K562 (cell line): ENCODE measurements around the gene MPI. TPM values are rescaled to one million over a fixed set of nuclear protein-coding genes. Genes with fewer than 3 reads are reported as not detected.

ENCODE experiments used
- ATF3 ChIP-seq, 2 experiments: fragments of 450-650 bp in 1 of 2; sonication (generic) in 1 of 2; formaldehyde crosslinking in 1 of 2; IDR thresholded peaks in 1 of 2; conservative IDR thresholded peaks in 1 of 2; 2 replicates each; pipeline versions ENCODE4 v1.6.1 to v1.8.1; 2016 to 2023; ENCODE audit warnings: mild to moderate bottlenecking in 2 of 2, moderate library complexity in 2 of 2, inconsistent platforms in 1 of 2, missing genetic modification reagents in 1 of 2
- BCL6 ChIP-seq: fragments of 250-450 bp; sonication (Bioruptor Pico); IDR thresholded peaks from 2 replicates; pipeline ENCODE4 v1.4.0; 2020
- FOXA1 ChIP-seq: fragments of 450-650 bp; IDR thresholded peaks from 2 replicates; pipeline ENCODE4 v1.6.1; 2016; ENCODE audit warnings: mild to moderate bottlenecking, borderline replicate concordance
- HNRNPL ChIP-seq: fragments of 200-400 bp; formaldehyde crosslinking; IDR thresholded peaks from 2 replicates; pipeline ENCODE4 v1.6.1; 2017; ENCODE audit warnings: low read depth, mild to moderate bottlenecking, low read length
- NRF1 ChIP-seq, 2 experiments: fragments of 450-650 bp; IDR thresholded peaks in 1 of 2; conservative IDR thresholded peaks in 1 of 2; 2 replicates each; pipeline ENCODE4 v1.6.1; 2014; ENCODE audit warnings: mild to moderate bottlenecking in 2 of 2
- PCBP1 ChIP-seq: fragments of 200-400 bp; formaldehyde crosslinking; IDR thresholded peaks from 2 replicates; pipeline ENCODE4 v1.6.1; 2018; ENCODE audit warnings: mild to moderate bottlenecking, low read depth, low read length; ENCODE audit not compliant: poor library complexity, severe bottlenecking
- RAD21 ChIP-seq, 2 experiments: fragments of 250-450 bp in 1 of 2; fragments of 450-650 bp in 1 of 2; sonication (Bioruptor Pico) in 1 of 2; formaldehyde crosslinking in 1 of 2; IDR thresholded peaks in 1 of 2; conservative IDR thresholded peaks in 1 of 2; 2 replicates each; pipeline versions ENCODE4 v1.4.0 to v1.8.0; 2020 to 2022; ENCODE audit warnings: mild to moderate bottlenecking in 2 of 2, moderate library complexity in 1 of 2
- SIN3A ChIP-seq, 2 experiments: fragments of 150-350 bp in 1 of 2; IDR thresholded peaks; 2 replicates each; pipeline ENCODE4 v1.6.1; 2011 to 2016; ENCODE audit warnings: borderline replicate concordance in 2 of 2, low read depth in 2 of 2, low read length in 2 of 2, mild to moderate bottlenecking in 2 of 2, moderate library complexity in 2 of 2; ENCODE audit not compliant: control insufficient read depth in 1 of 2
- SIN3B ChIP-seq: fragments of 450-650 bp; IDR thresholded peaks from 2 replicates; pipeline ENCODE4 v1.6.1; 2017; ENCODE audit warnings: low read depth, mild to moderate bottlenecking, moderate library complexity
- ZKSCAN1 ChIP-seq: fragments of 150-350 bp; IDR thresholded peaks from 2 replicates; pipeline ENCODE4 v1.6.1; 2016; ENCODE audit warnings: low read depth, low read length
- ZNF764 ChIP-seq: fragments of 250-450 bp; sonication (Bioruptor Pico); IDR thresholded peaks from 2 replicates; pipeline ENCODE4 v1.4.0; 2020; ENCODE audit warnings: low read depth, mild to moderate bottlenecking, moderate library complexity
- ZSCAN32 ChIP-seq: fragments of 450-650 bp; formaldehyde crosslinking; IDR thresholded peaks from 2 replicates; pipeline ENCODE4 v1.4.0; 2020; ENCODE audit warnings: mild to moderate bottlenecking, moderate library complexity
- polyA plus RNA-seq, 8 experiments: library from polyadenylated mRNA; depleted of rRNA in 4 of 8; stranded (reverse) in 5 of 8; unstranded in 3 of 8; fragments of >200 nt; fragmentation: Nextera tagmentation in 2 of 8; fragmentation: Illumina TruSeq in 1 of 8; extraction: Ambion mirVana in 2 of 8; extraction: Trizol in 1 of 8; gene quantifications; 2 replicates each; pipeline versions ENCODE4 v1.2.1 to v1.2.3, GENCODE V29; 2011 to 2014; ENCODE audit warnings: inconsistent platforms in 1 of 8, missing spikeins in 1 of 8
- total RNA-seq, 7 experiments: library from RNA; depleted of rRNA in 6 of 7; stranded (reverse); fragments of >200 nt in 6 of 7; fragmentation: Illumina TruSeq in 2 of 7; extraction: Trizol in 2 of 7; gene quantifications; 2 replicates each; pipeline versions ENCODE4 v1.2.1 to v1.2.3, GENCODE V29; 2011 to 2021; ENCODE audit warnings: low replicate concordance in 1 of 7
- TF ChIP-seq, protein P1 (sequence below): fragments of 450-650 bp; IDR thresholded peaks from 2 replicates; pipeline ENCODE4 v1.6.1; 2017; ENCODE audit warnings: mild to moderate bottlenecking, moderate library complexity
- TF ChIP-seq, protein P2 (sequence below): fragments of 150-350 bp; IDR thresholded peaks from 2 replicates; pipeline ENCODE4 v1.6.1; 2014; ENCODE audit warnings: low read depth, mild to moderate bottlenecking, low read length, borderline replicate concordance
- TF ChIP-seq, protein P3 (sequence below): fragments of 450-650 bp; formaldehyde crosslinking; IDR thresholded peaks from 2 replicates; pipeline ENCODE4 v1.4.0; 2022; ENCODE audit warnings: missing genetic modification characterization

MPI gene
- total and polyA plus RNA-seq, 9 of the 15 experiments (the other 6 are each of a cell fraction or from before 2014, with no cell fraction given): 30.7 to 105 (median 40.5) TPM

GRCh38 chr15:74950078-74950908 is 60.5 kb downstream of the MPI start (continued):
- TF ChIP-seq ZSCAN32 (CRISPR knock-in tag) (no peak), BCL6 (CRISPR knock-in tag) (no peak), ZNF764 (CRISPR knock-in tag) (no peak), SIN3A (IDR thresholded peaks at IDR 0.05; ENCODE audit: borderline replicate concordance in 2 of 2, control insufficient read depth in 1 of 2, low read depth in 2 of 2, low read length in 2 of 2) (no peak), FOXA1 (no peak), PCBP1 (no peak), ATF3 (IDR thresholded peaks at IDR 0.05) (no peak), ATF3 (CRISPR knock-in tag; conservative IDR thresholded peaks at IDR 0.05) (no peak), HNRNPL (no peak), NRF1 (conservative IDR thresholded peaks at IDR 0.05 in 1 of 2, IDR thresholded peaks at IDR 0.05 in 1 of 2) (no peak), RAD21 (CRISPR knock-in tag; conservative IDR thresholded peaks at IDR 0.05 in 1 of 2, IDR thresholded peaks at IDR 0.05 in 1 of 2) (peak; percentile 85 to 96), SIN3B (no peak), ZKSCAN1 (no peak)
- TF ChIP-seq, protein P1, sequence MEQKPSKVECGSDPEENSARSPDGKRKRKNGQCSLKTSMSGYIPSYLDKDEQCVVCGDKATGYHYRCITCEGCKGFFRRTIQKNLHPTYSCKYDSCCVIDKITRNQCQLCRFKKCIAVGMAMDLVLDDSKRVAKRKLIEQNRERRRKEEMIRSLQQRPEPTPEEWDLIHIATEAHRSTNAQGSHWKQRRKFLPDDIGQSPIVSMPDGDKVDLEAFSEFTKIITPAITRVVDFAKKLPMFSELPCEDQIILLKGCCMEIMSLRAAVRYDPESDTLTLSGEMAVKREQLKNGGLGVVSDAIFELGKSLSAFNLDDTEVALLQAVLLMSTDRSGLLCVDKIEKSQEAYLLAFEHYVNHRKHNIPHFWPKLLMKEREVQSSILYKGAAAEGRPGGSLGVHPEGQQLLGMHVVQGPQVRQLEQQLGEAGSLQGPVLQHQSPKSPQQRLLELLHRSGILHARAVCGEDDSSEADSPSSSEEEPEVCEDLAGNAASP: no peak
- TF ChIP-seq, protein P2, sequence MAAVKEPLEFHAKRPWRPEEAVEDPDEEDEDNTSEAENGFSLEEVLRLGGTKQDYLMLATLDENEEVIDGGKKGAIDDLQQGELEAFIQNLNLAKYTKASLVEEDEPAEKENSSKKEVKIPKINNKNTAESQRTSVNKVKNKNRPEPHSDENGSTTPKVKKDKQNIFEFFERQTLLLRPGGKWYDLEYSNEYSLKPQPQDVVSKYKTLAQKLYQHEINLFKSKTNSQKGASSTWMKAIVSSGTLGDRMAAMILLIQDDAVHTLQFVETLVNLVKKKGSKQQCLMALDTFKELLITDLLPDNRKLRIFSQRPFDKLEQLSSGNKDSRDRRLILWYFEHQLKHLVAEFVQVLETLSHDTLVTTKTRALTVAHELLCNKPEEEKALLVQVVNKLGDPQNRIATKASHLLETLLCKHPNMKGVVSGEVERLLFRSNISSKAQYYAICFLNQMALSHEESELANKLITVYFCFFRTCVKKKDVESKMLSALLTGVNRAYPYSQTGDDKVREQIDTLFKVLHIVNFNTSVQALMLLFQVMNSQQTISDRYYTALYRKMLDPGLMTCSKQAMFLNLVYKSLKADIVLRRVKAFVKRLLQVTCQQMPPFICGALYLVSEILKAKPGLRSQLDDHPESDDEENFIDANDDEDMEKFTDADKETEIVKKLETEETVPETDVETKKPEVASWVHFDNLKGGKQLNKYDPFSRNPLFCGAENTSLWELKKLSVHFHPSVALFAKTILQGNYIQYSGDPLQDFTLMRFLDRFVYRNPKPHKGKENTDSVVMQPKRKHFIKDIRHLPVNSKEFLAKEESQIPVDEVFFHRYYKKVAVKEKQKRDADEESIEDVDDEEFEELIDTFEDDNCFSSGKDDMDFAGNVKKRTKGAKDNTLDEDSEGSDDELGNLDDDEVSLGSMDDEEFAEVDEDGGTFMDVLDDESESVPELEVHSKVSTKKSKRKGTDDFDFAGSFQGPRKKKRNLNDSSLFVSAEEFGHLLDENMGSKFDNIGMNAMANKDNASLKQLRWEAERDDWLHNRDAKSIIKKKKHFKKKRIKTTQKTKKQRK: no peak
- TF ChIP-seq, protein P3, sequence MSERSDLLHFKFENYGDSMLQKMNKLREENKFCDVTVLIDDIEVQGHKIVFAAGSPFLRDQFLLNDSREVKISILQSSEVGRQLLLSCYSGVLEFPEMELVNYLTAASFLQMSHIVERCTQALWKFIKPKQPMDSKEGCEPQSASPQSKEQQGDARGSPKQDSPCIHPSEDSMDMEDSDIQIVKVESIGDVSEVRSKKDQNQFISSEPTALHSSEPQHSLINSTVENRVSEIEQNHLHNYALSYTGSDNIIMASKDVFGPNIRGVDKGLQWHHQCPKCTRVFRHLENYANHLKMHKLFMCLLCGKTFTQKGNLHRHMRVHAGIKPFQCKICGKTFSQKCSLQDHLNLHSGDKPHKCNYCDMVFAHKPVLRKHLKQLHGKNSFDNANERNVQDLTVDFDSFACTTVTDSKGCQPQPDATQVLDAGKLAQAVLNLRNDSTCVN (CRISPR knock-in tag): peak; percentile 44; the same call in 1 of the 2 replicates
